SK-N-SH (cell line): ENCODE results near the gene MYO10.

Experiments
- RAD21 ChIP-seq: IDR thresholded peaks from 2 replicates; pipeline ENCODE4 v1.6.1; 2012; ENCODE audit warnings: mild to moderate bottlenecking, low read length
- RCOR1 ChIP-seq: fragments of 150-350 bp; IDR thresholded peaks from 2 replicates; pipeline ENCODE4 v1.6.1; 2017; ENCODE audit warnings: antibody characterized with exemption, low read length
- TF ChIP-seq, protein P1 (sequence below): fragments of 200-600 bp; sonication (generic); IDR thresholded peaks from 2 replicates; pipeline ENCODE4 v1.6.1; 2017; ENCODE audit warnings: antibody characterized with exemption, mild to moderate bottlenecking, moderate library complexity

DNA sequence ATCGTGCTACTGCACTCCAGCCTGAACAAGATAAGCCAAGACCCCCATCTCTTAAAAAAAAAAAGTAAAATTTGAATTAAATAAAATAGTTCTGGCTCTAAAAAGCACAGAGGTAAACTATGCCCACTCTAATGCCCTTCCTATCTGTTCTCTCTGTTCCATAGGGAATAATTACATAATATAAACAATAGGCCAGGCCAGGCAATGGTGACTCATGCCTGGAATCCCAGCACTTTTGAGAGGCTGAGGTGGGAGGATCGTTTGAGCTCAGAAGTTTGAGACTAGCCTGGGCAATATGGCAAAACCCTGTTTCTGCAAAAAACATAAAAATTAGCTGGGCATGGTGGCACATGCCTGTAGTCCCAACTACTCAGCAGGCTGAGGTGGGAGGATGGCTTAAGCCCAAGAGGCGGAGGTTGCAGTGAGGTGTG is 47.4 kb downstream of the MYO10 start:
- TF ChIP-seq RAD21 (no peak), RCOR1 (no peak)
- TF ChIP-seq, protein P1, sequence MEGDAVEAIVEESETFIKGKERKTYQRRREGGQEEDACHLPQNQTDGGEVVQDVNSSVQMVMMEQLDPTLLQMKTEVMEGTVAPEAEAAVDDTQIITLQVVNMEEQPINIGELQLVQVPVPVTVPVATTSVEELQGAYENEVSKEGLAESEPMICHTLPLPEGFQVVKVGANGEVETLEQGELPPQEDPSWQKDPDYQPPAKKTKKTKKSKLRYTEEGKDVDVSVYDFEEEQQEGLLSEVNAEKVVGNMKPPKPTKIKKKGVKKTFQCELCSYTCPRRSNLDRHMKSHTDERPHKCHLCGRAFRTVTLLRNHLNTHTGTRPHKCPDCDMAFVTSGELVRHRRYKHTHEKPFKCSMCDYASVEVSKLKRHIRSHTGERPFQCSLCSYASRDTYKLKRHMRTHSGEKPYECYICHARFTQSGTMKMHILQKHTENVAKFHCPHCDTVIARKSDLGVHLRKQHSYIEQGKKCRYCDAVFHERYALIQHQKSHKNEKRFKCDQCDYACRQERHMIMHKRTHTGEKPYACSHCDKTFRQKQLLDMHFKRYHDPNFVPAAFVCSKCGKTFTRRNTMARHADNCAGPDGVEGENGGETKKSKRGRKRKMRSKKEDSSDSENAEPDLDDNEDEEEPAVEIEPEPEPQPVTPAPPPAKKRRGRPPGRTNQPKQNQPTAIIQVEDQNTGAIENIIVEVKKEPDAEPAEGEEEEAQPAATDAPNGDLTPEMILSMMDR: no peak
